SK-N-MC (cell line): ENCODE data around the gene HS1BP3.

Experiments used
- EZH2 ChIP-seq: fragments of 200-600 bp; sonication (generic); IDR thresholded peaks from one replicate; pipeline ENCODE4 v1.6.1; 2017; ENCODE audit warnings: antibody characterized with exemption
- FOXP2 ChIP-seq: optimal IDR thresholded peaks from 2 replicates; pipeline ENCODE3; 2011; ENCODE audit warnings: mild to moderate bottlenecking, moderate library complexity; ENCODE audit not compliant: insufficient read depth; ENCODE audit errors: extremely low read length, control extremely low read depth
- POLR2AphosphoS5 ChIP-seq: IDR thresholded peaks from 2 replicates; pipeline ENCODE4 v1.6.1; 2012; ENCODE audit warnings: mild to moderate bottlenecking, low read depth, low read length, borderline replicate concordance

- no peak for TF ChIP-seq EZH2
- TF ChIP-seq POLR2AphosphoS5: no peak
- TF ChIP-seq FOXP2: no peak
Observed at GRCh38 chr2:20693317-20693716, 42.4 kb upstream of the HS1BP3 start.
